Liver (tissue), 9 donors: Measurements from ENCODE around the gene PPP4R1. TPM values are rescaled to one million over a fixed set of nuclear protein-coding genes. Genes with fewer than 3 reads are reported as not detected.

Source experiments
- DNase-seq: peaks from one replicate; pipeline ENCODE4 v3.0.0-alpha.2; 2017; ENCODE audit warnings: low spot score
- H3K27ac ChIP-seq, 2 donors: one replicate each; pipeline ENCODE4 v1.7.0; 2013; ENCODE audit warnings: inconsistent platforms in 2 of 2, low read length in 2 of 2, control low read depth in 1 of 2, low read depth in 1 of 2, mild to moderate bottlenecking in 1 of 2
- H3K27me3 ChIP-seq, 4 donors: one replicate each; pipeline versions ENCODE4 v1.6.1 to v1.7.0; 2013; ENCODE audit warnings: low read length in 3 of 4, inconsistent platforms in 1 of 4, mild to moderate bottlenecking in 1 of 4, moderate library complexity in 1 of 4; ENCODE audit not compliant: control insufficient read depth in 4 of 4, insufficient read depth in 4 of 4
- H3K36me3 ChIP-seq, 4 donors: one replicate each; pipeline versions ENCODE4 v1.6.1 to v1.7.0; 2013; ENCODE audit warnings: low read length in 3 of 4, mild to moderate bottlenecking in 3 of 4, low read depth in 1 of 4, moderate library complexity in 1 of 4; ENCODE audit not compliant: control insufficient read depth in 4 of 4, insufficient read depth in 3 of 4
- H3K4me1 ChIP-seq, 4 donors: one replicate each; pipeline versions ENCODE4 v1.6.1 to v1.7.0; 2013; ENCODE audit warnings: low read length in 3 of 4, mild to moderate bottlenecking in 3 of 4, moderate library complexity in 1 of 4; ENCODE audit not compliant: control insufficient read depth in 4 of 4, insufficient read depth in 4 of 4
- H3K4me3 ChIP-seq, 3 donors: one replicate each; pipeline versions ENCODE4 v1.6.1 to v1.7.0; 2013; ENCODE audit warnings: low read length in 3 of 3, control low read depth in 1 of 3, low read depth in 1 of 3, mild to moderate bottlenecking in 1 of 3
- H3K9ac ChIP-seq, 2 donors: one replicate each; pipeline ENCODE4 v1.7.0; 2013; ENCODE audit warnings: low read length in 2 of 2, mild to moderate bottlenecking in 2 of 2, moderate library complexity in 2 of 2, control low read depth in 1 of 2, low read depth in 1 of 2
- H3K9me3 ChIP-seq, 4 donors: one replicate each; pipeline versions ENCODE4 v1.6.1 to v1.7.0; 2013; ENCODE audit warnings: low read length in 3 of 4; ENCODE audit not compliant: control insufficient read depth in 4 of 4
- EGR1 ChIP-seq, 2 donors: IDR thresholded peaks; 2 replicates each; pipeline ENCODE4 v1.6.1; 2016 to 2018; ENCODE audit warnings: antibody characterized with exemption in 2 of 2, low read depth in 2 of 2
- FOXA1 ChIP-seq: IDR thresholded peaks from 2 replicates; pipeline ENCODE4 v1.6.1; 2016; ENCODE audit warnings: antibody characterized with exemption
- FOXA2 ChIP-seq: IDR thresholded peaks from 2 replicates; pipeline ENCODE4 v1.6.1; 2016; ENCODE audit warnings: antibody characterized with exemption
- GABPA ChIP-seq, 2 donors: IDR thresholded peaks in 1 of 2; conservative IDR thresholded peaks in 1 of 2; 2 replicates each; pipeline ENCODE4 v1.6.1; 2016; ENCODE audit warnings: antibody characterized with exemption in 2 of 2, mild to moderate bottlenecking in 1 of 2, moderate library complexity in 1 of 2
- HNF4A ChIP-seq, 2 donors: conservative IDR thresholded peaks; 2 replicates each; pipeline ENCODE4 v1.6.1; 2016; ENCODE audit warnings: antibody characterized with exemption in 2 of 2, mild to moderate bottlenecking in 2 of 2
- HNF4G ChIP-seq: IDR thresholded peaks from 2 replicates; pipeline ENCODE4 v1.6.1; 2016; ENCODE audit warnings: antibody characterized with exemption
- JUND ChIP-seq, 2 donors: IDR thresholded peaks; 2 replicates each; pipeline ENCODE4 v1.6.1; 2016; ENCODE audit warnings: antibody characterized with exemption in 2 of 2
- NR2F2 ChIP-seq: IDR thresholded peaks from 2 replicates; pipeline ENCODE4 v1.6.1; 2016; ENCODE audit warnings: antibody characterized with exemption
- RAD21 ChIP-seq, 2 donors: IDR thresholded peaks; 2 replicates each; pipeline ENCODE4 v1.6.1; 2016; ENCODE audit warnings: antibody characterized with exemption in 2 of 2, mild to moderate bottlenecking in 2 of 2
- RXRA ChIP-seq, 2 donors: IDR thresholded peaks; 2 replicates each; pipeline ENCODE4 v1.6.1; 2017 to 2018; ENCODE audit warnings: antibody characterized with exemption in 2 of 2, mild to moderate bottlenecking in 1 of 2
- SP1 ChIP-seq: IDR thresholded peaks from 2 replicates; pipeline ENCODE4 v1.6.1; 2018; ENCODE audit warnings: antibody characterized with exemption, mild to moderate bottlenecking
- TAF1 ChIP-seq: conservative IDR thresholded peaks from 2 replicates; pipeline ENCODE4 v1.6.1; 2016; ENCODE audit warnings: antibody characterized with exemption, mild to moderate bottlenecking
- YY1 ChIP-seq: IDR thresholded peaks from 2 replicates; pipeline ENCODE4 v1.6.1; 2016; ENCODE audit warnings: antibody characterized with exemption, mild to moderate bottlenecking
- WGBS: extraction: QIAGEN DNeasy Blood & Tissue Kit; methylation state at CpG from one replicate; pipeline ENCODE4 v1.1.7; 2013; 5-methylcytosine and 5-hydroxymethylcytosine counted together
- polyA plus RNA-seq, 2 donors: library from polyadenylated mRNA; stranded (reverse) in 1 of 2; unstranded in 1 of 2; fragments of 200-250 nt in 1 of 2; fragments of >200 nt in 1 of 2; fragmentation: Nextera tagmentation in 1 of 2; extraction: Ambion mirVana in 1 of 2; gene quantifications; one replicate each; pipeline versions ENCODE4 v1.2.1 to v1.2.3, GENCODE V29; 2013 to 2015
- total RNA-seq, 2 donors: library from RNA; depleted of rRNA; stranded (reverse); fragments of >200 nt; gene quantifications; one replicate each; pipeline ENCODE4 v1.2.3, GENCODE V29; 2014
- TF ChIP-seq, protein P1 (sequence below): IDR thresholded peaks from 2 replicates; pipeline ENCODE4 v1.6.1; 2016; ENCODE audit warnings: antibody characterized with exemption
- TF ChIP-seq, protein P2 (sequence below): fragments of 150-350 bp; IDR thresholded peaks from 2 replicates; pipeline ENCODE4 v1.5.1; 2017; ENCODE audit warnings: improper control_type of control experiment, low read depth, low read length; ENCODE audit not compliant: missing input control
- TF ChIP-seq, protein P3 (sequence below): IDR thresholded peaks from 2 replicates; pipeline ENCODE4 v1.6.1; 2016; ENCODE audit warnings: antibody characterized with exemption, mild to moderate bottlenecking
- TF ChIP-seq, protein P4 (sequence below): IDR thresholded peaks from 2 replicates; pipeline ENCODE4 v1.6.1; 2016; ENCODE audit warnings: antibody characterized with exemption
- TF ChIP-seq, protein P5 (sequence below): IDR thresholded peaks from 2 replicates; pipeline ENCODE4 v1.6.1; 2016; ENCODE audit warnings: antibody characterized with exemption
- donor health status: healthy.
- donor health status: healthy.
- donor health status: healthy.
- donor health status: healthy.
- donor health status: healthy.

The PPP4R1 gene
- total and polyA plus RNA-seq, 4 donors = 11.7 to 50.8 (median 22.8) TPM

DNA sequence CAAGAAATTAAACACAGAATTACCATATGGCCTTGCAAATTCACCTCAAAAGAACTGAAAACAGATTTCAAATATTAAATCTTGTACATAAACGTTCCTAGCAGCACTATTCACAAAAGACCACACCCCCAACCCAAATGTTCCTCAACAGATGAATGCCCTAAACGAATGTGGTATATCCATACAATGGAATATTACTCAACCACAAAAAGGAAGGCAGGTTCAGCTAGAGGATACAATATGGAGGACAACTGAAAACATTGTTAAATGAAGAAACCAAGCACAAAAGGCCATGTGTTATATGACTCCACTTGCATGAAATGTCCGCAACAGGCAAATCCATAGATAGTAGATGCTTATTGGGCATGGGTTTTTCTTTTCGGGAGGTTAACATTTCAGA is 61.7 kb downstream of the PPP4R1 start:
- TF ChIP-seq, protein P1, sequence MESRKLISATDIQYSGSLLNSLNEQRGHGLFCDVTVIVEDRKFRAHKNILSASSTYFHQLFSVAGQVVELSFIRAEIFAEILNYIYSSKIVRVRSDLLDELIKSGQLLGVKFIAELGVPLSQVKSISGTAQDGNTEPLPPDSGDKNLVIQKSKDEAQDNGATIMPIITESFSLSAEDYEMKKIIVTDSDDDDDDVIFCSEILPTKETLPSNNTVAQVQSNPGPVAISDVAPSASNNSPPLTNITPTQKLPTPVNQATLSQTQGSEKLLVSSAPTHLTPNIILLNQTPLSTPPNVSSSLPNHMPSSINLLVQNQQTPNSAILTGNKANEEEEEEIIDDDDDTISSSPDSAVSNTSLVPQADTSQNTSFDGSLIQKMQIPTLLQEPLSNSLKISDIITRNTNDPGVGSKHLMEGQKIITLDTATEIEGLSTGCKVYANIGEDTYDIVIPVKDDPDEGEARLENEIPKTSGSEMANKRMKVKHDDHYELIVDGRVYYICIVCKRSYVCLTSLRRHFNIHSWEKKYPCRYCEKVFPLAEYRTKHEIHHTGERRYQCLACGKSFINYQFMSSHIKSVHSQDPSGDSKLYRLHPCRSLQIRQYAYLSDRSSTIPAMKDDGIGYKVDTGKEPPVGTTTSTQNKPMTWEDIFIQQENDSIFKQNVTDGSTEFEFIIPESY = no peak
- TF ChIP-seq, protein P2, sequence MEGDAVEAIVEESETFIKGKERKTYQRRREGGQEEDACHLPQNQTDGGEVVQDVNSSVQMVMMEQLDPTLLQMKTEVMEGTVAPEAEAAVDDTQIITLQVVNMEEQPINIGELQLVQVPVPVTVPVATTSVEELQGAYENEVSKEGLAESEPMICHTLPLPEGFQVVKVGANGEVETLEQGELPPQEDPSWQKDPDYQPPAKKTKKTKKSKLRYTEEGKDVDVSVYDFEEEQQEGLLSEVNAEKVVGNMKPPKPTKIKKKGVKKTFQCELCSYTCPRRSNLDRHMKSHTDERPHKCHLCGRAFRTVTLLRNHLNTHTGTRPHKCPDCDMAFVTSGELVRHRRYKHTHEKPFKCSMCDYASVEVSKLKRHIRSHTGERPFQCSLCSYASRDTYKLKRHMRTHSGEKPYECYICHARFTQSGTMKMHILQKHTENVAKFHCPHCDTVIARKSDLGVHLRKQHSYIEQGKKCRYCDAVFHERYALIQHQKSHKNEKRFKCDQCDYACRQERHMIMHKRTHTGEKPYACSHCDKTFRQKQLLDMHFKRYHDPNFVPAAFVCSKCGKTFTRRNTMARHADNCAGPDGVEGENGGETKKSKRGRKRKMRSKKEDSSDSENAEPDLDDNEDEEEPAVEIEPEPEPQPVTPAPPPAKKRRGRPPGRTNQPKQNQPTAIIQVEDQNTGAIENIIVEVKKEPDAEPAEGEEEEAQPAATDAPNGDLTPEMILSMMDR = no peak
- TF ChIP-seq JUND (IDR thresholded peaks at IDR 0.05) = no peak
- Histone ChIP-seq H3K4me1 (peaks cover 0 to 9% (median 5%) of the 10 kb centered on the region in 4 donors), H3K27me3 (no peaks in the 10 kb centered on the region), H3K36me3 (peaks cover 7 to 41% (median 29%) of the 10 kb centered on the region in 4 donors), H3K27ac (no peak overlapping the region), H3K9me3 (no peaks in the 10 kb centered on the region), H3K4me3 (no peak overlapping the region), H3K9ac (no peak overlapping the region)
- DNase-seq = no peak
- 95% methylated on average over 4 of the region's 4 CpGs for WGBS

DNA sequence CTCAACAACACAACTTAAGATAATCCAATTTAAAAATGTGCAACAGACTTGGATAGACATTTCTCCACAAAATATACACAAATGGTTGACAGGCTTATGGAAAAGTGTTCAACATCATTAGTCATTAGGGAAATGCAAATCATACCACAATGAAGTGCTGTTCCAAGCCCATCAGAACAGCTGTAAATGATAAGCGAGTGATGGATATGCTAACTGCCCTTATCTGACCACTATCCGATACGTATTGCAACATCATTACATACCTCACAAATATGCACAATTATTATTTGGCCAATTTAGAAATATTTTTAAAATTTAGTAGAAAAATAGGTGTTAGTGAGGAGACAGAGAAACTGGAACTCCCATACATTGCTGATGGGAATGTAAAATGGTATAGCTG is 62.2 kb downstream of the PPP4R1 start:
- no peak overlapping the region for H3K9ac ChIP-seq
- no peak for TF ChIP-seq GABPA (IDR thresholded peaks at IDR 0.05 in 1 of 2, conservative IDR thresholded peaks at IDR 0.05 in 1 of 2)
- TF ChIP-seq RXRA (IDR thresholded peaks at IDR 0.05) = no peak
- TF ChIP-seq TAF1 = no peak
- no peak for TF ChIP-seq JUND (IDR thresholded peaks at IDR 0.05)
- no peak for TF ChIP-seq YY1
- no peak for TF ChIP-seq FOXA2
- no peak for TF ChIP-seq RAD21 (IDR thresholded peaks at IDR 0.05)
- no peak for TF ChIP-seq EGR1 (IDR thresholded peaks at IDR 0.05; ENCODE audit: low read depth in 2 of 2)
- TF ChIP-seq NR2F2 = no peak
- no peak for TF ChIP-seq FOXA1
- TF ChIP-seq, protein P3, sequence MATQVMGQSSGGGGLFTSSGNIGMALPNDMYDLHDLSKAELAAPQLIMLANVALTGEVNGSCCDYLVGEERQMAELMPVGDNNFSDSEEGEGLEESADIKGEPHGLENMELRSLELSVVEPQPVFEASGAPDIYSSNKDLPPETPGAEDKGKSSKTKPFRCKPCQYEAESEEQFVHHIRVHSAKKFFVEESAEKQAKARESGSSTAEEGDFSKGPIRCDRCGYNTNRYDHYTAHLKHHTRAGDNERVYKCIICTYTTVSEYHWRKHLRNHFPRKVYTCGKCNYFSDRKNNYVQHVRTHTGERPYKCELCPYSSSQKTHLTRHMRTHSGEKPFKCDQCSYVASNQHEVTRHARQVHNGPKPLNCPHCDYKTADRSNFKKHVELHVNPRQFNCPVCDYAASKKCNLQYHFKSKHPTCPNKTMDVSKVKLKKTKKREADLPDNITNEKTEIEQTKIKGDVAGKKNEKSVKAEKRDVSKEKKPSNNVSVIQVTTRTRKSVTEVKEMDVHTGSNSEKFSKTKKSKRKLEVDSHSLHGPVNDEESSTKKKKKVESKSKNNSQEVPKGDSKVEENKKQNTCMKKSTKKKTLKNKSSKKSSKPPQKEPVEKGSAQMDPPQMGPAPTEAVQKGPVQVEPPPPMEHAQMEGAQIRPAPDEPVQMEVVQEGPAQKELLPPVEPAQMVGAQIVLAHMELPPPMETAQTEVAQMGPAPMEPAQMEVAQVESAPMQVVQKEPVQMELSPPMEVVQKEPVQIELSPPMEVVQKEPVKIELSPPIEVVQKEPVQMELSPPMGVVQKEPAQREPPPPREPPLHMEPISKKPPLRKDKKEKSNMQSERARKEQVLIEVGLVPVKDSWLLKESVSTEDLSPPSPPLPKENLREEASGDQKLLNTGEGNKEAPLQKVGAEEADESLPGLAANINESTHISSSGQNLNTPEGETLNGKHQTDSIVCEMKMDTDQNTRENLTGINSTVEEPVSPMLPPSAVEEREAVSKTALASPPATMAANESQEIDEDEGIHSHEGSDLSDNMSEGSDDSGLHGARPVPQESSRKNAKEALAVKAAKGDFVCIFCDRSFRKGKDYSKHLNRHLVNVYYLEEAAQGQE = no peak
- TF ChIP-seq, protein P2 = no peak
- TF ChIP-seq, protein P1 = no peak
- TF ChIP-seq, protein P4, sequence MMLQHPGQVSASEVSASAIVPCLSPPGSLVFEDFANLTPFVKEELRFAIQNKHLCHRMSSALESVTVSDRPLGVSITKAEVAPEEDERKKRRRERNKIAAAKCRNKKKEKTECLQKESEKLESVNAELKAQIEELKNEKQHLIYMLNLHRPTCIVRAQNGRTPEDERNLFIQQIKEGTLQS = no peak
- no peak for TF ChIP-seq HNF4A (conservative IDR thresholded peaks at IDR 0.05)
- TF ChIP-seq, protein P5, sequence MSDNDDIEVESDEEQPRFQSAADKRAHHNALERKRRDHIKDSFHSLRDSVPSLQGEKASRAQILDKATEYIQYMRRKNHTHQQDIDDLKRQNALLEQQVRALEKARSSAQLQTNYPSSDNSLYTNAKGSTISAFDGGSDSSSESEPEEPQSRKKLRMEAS = no peak
- no peak for TF ChIP-seq HNF4G
- TF ChIP-seq SP1 = no peak
- no peaks in the 10 kb centered on the region for H3K9me3 ChIP-seq
- H3K27me3 ChIP-seq = no peaks in the 10 kb centered on the region
- H3K36me3 ChIP-seq = peaks cover 7 to 45% (median 33%) of the 10 kb centered on the region in 4 donors
- H3K27ac ChIP-seq = no peak overlapping the region
- WGBS = 97% methylated on average over 3 of the region's 3 CpGs
- no peak for DNase-seq
- H3K4me3 ChIP-seq = no peak overlapping the region
- peaks cover 0 to 6% (median 3%) of the 10 kb centered on the region in 4 donors for H3K4me1 ChIP-seq
